Smooth muscle cell (in vitro differentiated cells): ENCODE data around the gene RHBDF2. TPM values are rescaled to one million over a fixed set of nuclear protein-coding genes. Genes with fewer than 3 reads are reported as not detected.

ENCODE experiments used
- DNase-seq: peaks from one replicate; lab custom pipeline; 2025; ENCODE audit not compliant: unreplicated experiment; lab: John Stamatoyannopoulos, UW
- H2AFZ ChIP-seq: fragments of 200-600 bp; sonication (generic); 2 replicates; pipeline ENCODE4 v1.6.0; 2016; ENCODE audit warnings: antibody characterized with exemption, low read depth, mild to moderate bottlenecking
- H3F3A ChIP-seq: fragments of 200-600 bp; sonication (generic); 2 replicates; pipeline ENCODE4 v1.6.0; 2017; ENCODE audit warnings: antibody characterized with exemption, low read depth
- H3K27ac ChIP-seq: fragments of 200-600 bp; sonication (generic); 2 replicates; pipeline ENCODE4 v1.5.1; 2016; ENCODE audit warnings: low read depth, mild to moderate bottlenecking
- H3K27me3 ChIP-seq: fragments of 200-600 bp; sonication (generic); 2 replicates; pipeline ENCODE4 v1.6.1; 2016; ENCODE audit warnings: low read depth, mild to moderate bottlenecking
- H3K36me3 ChIP-seq: fragments of 200-600 bp; sonication (generic); 2 replicates; pipeline ENCODE4 v1.5.1; 2016; ENCODE audit warnings: low read depth
- H3K4me1 ChIP-seq: fragments of 200-600 bp; sonication (generic); 2 replicates; pipeline ENCODE4 v1.5.1; 2016; ENCODE audit warnings: low read depth
- H3K4me2 ChIP-seq: fragments of 200-600 bp; sonication (generic); 2 replicates; pipeline ENCODE4 v1.6.0; 2016; ENCODE audit warnings: mild to moderate bottlenecking
- H3K4me3 ChIP-seq: fragments of 200-600 bp; sonication (generic); 2 replicates; pipeline ENCODE4 v1.5.1; 2016; ENCODE audit warnings: mild to moderate bottlenecking
- H3K79me2 ChIP-seq: fragments of 200-600 bp; sonication (generic); 2 replicates; pipeline ENCODE4 v1.6.0; 2016; ENCODE audit warnings: low read depth, mild to moderate bottlenecking
- H3K9ac ChIP-seq: fragments of 200-600 bp; sonication (generic); 2 replicates; pipeline ENCODE4 v1.6.0; 2016; ENCODE audit warnings: low read depth
- H3K9me3 ChIP-seq: fragments of 200-600 bp; sonication (generic); replicated peaks from 2 replicates; pipeline ENCODE4 v1.5.1; 2016; ENCODE audit warnings: low read depth
- H4K20me1 ChIP-seq: fragments of 200-600 bp; sonication (generic); 2 replicates; pipeline ENCODE4 v1.6.0; 2016; ENCODE audit warnings: low read depth
- WGBS: methylation state at CpG from one replicate; pipeline ENCODE4 v1.1.7; 2016; ENCODE audit warnings: low lambda C conversion rate; 5-methylcytosine and 5-hydroxymethylcytosine counted together
- polyA plus RNA-seq: library from polyadenylated mRNA; unstranded; fragments of >200 nt; fragmentation: Nextera tagmentation; extraction: Ambion mirVana; gene quantifications from 2 replicates; pipeline ENCODE4 v1.2.1, GENCODE V29; 2016
- total RNA-seq: library from RNA; depleted of rRNA; stranded (reverse); fragments of >200 nt; gene quantifications from 2 replicates; pipeline ENCODE4 v1.2.3, GENCODE V29; 2014
- TF ChIP-seq, protein P1 (sequence below): fragments of 200-600 bp; sonication (generic); IDR thresholded peaks from 2 replicates; pipeline ENCODE4 v1.5.1; 2017; ENCODE audit warnings: borderline replicate concordance, mild to moderate bottlenecking, antibody characterized with exemption; ENCODE audit not compliant: insufficient read depth, poor library complexity, severe bottlenecking

Gene RHBDF2
- total and polyA plus RNA-seq, 2 experiments from 2014 or later = 12.2 to 20.5 TPM

DNA sequence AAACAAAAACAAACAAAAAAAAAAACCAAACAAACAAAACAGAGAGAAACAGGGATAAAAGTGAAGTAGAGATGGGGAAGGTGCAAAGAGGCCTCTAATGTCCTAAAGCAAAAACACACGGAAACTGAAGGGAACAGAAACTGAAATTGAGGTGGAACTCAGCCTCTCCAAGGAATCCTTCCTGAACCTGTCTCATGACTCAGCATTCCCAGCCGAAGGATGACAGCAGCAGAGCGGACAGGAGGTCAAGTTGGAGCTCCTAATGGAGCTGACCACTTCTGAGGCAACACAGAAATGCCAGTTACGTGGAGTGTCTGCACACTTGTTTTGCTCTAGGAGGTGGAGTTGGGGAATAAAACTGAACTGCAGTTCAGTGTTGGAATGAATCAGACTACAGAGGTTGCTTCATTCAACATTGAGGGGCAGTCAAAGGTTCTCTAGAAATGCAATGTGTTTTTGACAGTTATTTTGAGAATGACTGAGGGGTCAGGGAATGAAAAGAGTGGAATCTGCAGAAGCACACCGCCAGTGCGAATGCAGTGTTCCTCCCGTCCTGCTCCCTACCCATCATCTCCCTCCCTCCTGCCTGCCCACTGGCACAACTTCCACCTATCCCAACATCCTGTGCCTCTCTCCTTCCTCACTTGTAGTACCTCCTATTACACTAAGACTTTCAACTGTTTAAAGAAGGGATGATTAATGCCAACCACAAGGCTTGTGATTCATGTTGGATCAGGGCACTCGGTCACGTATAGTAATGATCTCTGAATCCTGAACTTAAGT is 54.6 kb downstream of the RHBDF2 start:
- Histone ChIP-seq H3K79me2 (peaks cover 83% of the 10 kb centered on the region), H3K4me2 (peak overlapping the region; percentile 0), H3F3A (no peaks in the 10 kb centered on the region), H3K9me3 (no peaks in the 10 kb centered on the region), H3K27ac (peak overlapping the region; percentile 44), H3K9ac (no peak overlapping the region), H4K20me1 (peaks cover 100% of the 10 kb centered on the region), H3K36me3 (no peaks in the 10 kb centered on the region), H2AFZ (no peak overlapping the region), H3K4me3 (no peak overlapping the region), H3K27me3 (no peaks in the 10 kb centered on the region), H3K4me1 (peaks cover 26% of the 10 kb centered on the region)
- TF ChIP-seq, protein P1, sequence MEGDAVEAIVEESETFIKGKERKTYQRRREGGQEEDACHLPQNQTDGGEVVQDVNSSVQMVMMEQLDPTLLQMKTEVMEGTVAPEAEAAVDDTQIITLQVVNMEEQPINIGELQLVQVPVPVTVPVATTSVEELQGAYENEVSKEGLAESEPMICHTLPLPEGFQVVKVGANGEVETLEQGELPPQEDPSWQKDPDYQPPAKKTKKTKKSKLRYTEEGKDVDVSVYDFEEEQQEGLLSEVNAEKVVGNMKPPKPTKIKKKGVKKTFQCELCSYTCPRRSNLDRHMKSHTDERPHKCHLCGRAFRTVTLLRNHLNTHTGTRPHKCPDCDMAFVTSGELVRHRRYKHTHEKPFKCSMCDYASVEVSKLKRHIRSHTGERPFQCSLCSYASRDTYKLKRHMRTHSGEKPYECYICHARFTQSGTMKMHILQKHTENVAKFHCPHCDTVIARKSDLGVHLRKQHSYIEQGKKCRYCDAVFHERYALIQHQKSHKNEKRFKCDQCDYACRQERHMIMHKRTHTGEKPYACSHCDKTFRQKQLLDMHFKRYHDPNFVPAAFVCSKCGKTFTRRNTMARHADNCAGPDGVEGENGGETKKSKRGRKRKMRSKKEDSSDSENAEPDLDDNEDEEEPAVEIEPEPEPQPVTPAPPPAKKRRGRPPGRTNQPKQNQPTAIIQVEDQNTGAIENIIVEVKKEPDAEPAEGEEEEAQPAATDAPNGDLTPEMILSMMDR = no peak
- WGBS = 27% methylated on average over 9 of the region's 9 CpGs
- no peak for DNase-seq

DNA sequence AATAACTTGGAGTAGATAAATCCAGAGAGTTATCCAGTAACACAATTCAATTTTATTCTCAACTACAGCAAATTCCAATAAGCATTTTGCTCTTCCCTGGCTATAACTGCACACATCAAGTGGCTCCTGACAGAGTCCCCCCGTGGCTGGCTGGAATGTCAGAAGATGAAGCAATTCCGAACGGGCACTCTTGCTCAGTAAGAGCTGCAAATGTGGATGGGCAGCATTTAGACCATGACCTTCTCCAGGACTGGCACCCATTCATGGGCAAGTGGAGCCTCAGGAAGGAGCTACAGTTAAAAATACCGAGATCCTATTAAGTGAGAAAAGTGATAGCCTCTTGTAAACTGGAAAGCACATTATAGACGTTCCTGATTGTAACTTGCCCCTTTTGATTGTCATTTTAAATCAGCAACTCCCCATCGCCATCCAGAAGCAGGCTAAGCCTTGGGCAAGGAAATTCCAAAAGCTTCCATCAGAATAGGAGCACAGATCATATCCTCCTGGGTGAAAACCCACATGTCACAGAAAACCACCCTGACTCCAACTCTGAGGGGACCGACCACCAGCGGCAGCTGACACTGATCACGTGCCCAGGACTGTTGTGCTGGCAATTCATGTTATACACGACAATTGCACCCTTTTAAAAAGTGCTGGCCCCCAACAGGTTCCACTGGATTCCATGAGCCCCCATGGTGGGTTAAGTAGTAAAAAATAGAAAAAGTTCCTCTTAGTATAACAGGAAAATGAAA is 55.4 kb downstream of the RHBDF2 start:
- DNase-seq = no peak
- H3K4me3 ChIP-seq = no peak overlapping the region

DNA sequence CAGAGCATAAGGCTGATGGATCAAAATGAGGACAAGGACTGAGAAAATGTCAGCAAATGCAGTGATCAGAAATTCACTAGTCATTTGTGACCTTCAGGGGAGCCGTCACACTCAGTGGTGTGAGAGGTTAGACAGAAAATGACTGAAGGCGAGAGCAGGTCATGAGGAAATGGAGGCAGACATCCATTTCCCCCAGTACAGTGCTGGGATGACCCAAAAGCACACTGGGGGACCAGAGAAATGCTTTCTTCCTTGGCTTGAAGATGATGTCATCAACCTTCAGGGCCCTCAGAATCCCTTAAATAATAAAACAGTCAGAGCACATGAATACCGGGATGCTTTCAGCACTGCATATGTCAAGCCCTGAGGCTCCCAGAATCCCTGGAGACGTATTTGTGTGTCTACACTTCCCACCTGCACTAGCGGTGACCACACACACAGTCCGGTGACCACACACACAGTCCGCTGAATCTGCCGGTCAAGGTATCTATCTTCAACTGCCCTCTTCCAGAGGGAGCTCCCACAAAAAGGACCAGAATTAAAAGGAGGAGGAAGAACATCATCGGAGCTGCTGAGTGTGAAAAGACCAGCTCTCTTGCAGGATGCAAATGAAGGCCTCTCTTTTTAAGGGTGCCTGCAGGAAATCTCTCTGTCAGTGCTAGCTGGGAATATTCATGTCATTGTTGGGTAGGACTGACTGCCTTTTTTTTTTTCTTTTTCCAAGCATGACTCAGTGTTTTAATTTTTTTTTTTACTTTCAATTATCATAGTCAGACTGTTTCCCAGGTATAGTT is 56.5 kb downstream of the RHBDF2 start:
- no peaks in the 10 kb centered on the region for H3F3A ChIP-seq
- H4K20me1 ChIP-seq = peaks cover 100% of the 10 kb centered on the region
- H3K79me2 ChIP-seq = peaks cover 83% of the 10 kb centered on the region
- H2AFZ ChIP-seq = no peak overlapping the region
- H3K36me3 ChIP-seq = no peaks in the 10 kb centered on the region
- DNase-seq = no peak
- H3K9me3 ChIP-seq = no peaks in the 10 kb centered on the region
- no peaks in the 10 kb centered on the region for H3K27me3 ChIP-seq
- 54% methylated on average over 9 of the region's 9 CpGs for WGBS
- H3K27ac ChIP-seq = peak overlapping the region; percentile 44
- TF ChIP-seq, protein P1 = no peak
- H3K4me3 ChIP-seq = no peak overlapping the region
- no peak overlapping the region for H3K9ac ChIP-seq
- peak overlapping the region; percentile 20 for H3K4me2 ChIP-seq
- peaks cover 19% of the 10 kb centered on the region for H3K4me1 ChIP-seq

More for the DNA sequence above, 55.4 kb downstream of the RHBDF2 start:
- no peaks in the 10 kb centered on the region for H3K27me3 ChIP-seq
- TF ChIP-seq, protein P1 = no peak
- no peaks in the 10 kb centered on the region for H3K9me3 ChIP-seq
- H3F3A ChIP-seq = no peaks in the 10 kb centered on the region
- no peak overlapping the region for H3K9ac ChIP-seq
- H4K20me1 ChIP-seq = peaks cover 100% of the 10 kb centered on the region
- peaks cover 19% of the 10 kb centered on the region for H3K4me1 ChIP-seq
- H3K36me3 ChIP-seq = no peaks in the 10 kb centered on the region
- 40% methylated on average over 10 of the region's 10 CpGs for WGBS
- H2AFZ ChIP-seq = no peak overlapping the region
- H3K79me2 ChIP-seq = peaks cover 83% of the 10 kb centered on the region
- H3K27ac ChIP-seq = peak overlapping the region; percentile 44
- H3K4me2 ChIP-seq = peak overlapping the region; percentile 0
